WERI-Rb-1 (cell line): ENCODE measurements around the gene AGAP1.

ENCODE experiments used
- DNase-seq: peaks from one replicate; pipeline ENCODE4 v3.0.0-alpha.2; 2020
- H3K27ac ChIP-seq: fragments of 250-450 bp; sonication (Bioruptor Pico); 2 replicates; pipeline ENCODE4 v1.5.1; 2020; ENCODE audit warnings: mild to moderate bottlenecking, moderate library complexity
- H3K27me3 ChIP-seq: fragments of 250-450 bp; sonication (Bioruptor Pico); 2 replicates; pipeline ENCODE4 v1.5.1; 2021; ENCODE audit warnings: mild to moderate bottlenecking, low read depth, moderate library complexity; ENCODE audit not compliant: insufficient read depth, severe bottlenecking
- H3K36me3 ChIP-seq: fragments of 250-450 bp; sonication (Bioruptor Pico); 2 replicates; pipeline ENCODE4 v1.5.1; 2020; ENCODE audit warnings: mild to moderate bottlenecking, moderate library complexity
- H3K4me3 ChIP-seq: 2 replicates; pipeline ENCODE4 v1.5.1; 2011; ENCODE audit warnings: low read depth, mild to moderate bottlenecking, control low read depth, low read length
- H3K9me3 ChIP-seq: fragments of 250-450 bp; sonication (Bioruptor Pico); 2 replicates; pipeline ENCODE4 v1.5.1; 2021; ENCODE audit warnings: mild to moderate bottlenecking, moderate library complexity; ENCODE audit not compliant: severe bottlenecking
- CTCF ChIP-seq: IDR thresholded peaks from 2 replicates; pipeline ENCODE4 v1.5.1; 2011; ENCODE audit warnings: low read depth, mild to moderate bottlenecking, control low read depth, inconsistent platforms, low read length

AGAP1 gene

DNA sequence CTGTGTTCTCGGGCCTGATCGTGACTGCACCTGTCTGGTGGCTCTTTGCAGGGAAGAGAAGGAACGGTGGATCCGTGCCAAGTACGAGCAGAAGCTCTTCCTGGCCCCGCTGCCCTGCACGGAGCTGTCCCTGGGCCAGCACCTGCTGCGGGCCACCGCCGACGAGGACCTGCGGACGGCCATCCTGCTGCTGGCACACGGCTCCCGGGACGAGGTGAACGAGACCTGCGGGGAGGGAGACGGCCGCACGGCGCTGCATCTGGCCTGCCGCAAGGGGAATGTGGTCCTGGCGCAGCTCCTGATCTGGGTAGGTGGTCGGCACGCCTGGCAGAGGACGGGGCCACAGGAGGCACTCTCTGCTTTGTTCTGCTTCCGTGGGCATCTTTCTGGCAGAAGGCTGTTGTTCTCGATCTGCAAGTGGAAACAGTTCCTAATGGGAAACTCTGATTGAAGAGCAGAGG, 626.3 kb downstream of the AGAP1 start:
- H3K27ac ChIP-seq: no peak overlapping the region
- peaks cover 19% of the 10 kb centered on the region for H3K36me3 ChIP-seq
- TF ChIP-seq CTCF: no peak
- DNase-seq: no peak
- H3K27me3 ChIP-seq: no peaks in the 10 kb centered on the region
- no peaks in the 10 kb centered on the region for H3K9me3 ChIP-seq
- no peak overlapping the region for H3K4me3 ChIP-seq

GRCh38 chr2:236120829-236121228, 627.0 kb downstream of the AGAP1 start:
- Histone ChIP-seq H3K4me3 (no peak overlapping the region), H3K27ac (no peak overlapping the region), H3K36me3 (peaks cover 25% of the 10 kb centered on the region), H3K27me3 (no peaks in the 10 kb centered on the region), H3K9me3 (no peaks in the 10 kb centered on the region)
- TF ChIP-seq CTCF: no peak
- DNase-seq: no peak

- DNase-seq: no peak
- no peaks in the 10 kb centered on the region for H3K9me3 ChIP-seq
- H3K4me3 ChIP-seq: no peak overlapping the region
- no peaks in the 10 kb centered on the region for H3K27me3 ChIP-seq
- peaks cover 32% of the 10 kb centered on the region for H3K36me3 ChIP-seq
- TF ChIP-seq CTCF: no peak
- no peak overlapping the region for H3K27ac ChIP-seq
Observed at GRCh38 chr2:236121546-236121945, 627.7 kb downstream of the AGAP1 start.

DNA sequence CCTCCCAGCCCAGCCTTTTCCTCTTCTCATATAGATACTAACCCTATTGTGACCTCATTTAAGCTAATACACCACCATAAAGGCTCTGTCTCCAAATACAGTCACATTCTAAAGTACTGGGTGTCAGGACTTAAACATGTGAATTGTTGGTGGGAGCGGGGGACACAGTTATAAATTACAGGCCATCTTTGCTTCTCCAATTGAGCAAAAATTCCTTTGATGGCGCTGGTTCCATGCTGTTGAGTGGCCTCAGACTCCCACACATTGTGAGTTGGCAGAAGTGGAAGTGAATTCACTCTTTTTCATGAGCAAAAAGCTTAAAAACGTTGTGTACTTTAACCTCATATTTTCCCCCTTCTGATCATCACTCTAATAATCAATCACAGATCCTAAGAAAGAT, 628.4 kb downstream of the AGAP1 start:
- Histone ChIP-seq H3K27ac (no peak overlapping the region), H3K9me3 (no peaks in the 10 kb centered on the region), H3K27me3 (no peaks in the 10 kb centered on the region), H3K4me3 (no peak overlapping the region), H3K36me3 (peaks cover 37% of the 10 kb centered on the region)
- TF ChIP-seq CTCF: no peak
- no peak for DNase-seq

GRCh38 chr2:236123716-236124115, 629.9 kb downstream of the AGAP1 start:
- Histone ChIP-seq H3K36me3 (peaks cover 40% of the 10 kb centered on the region), H3K27ac (no peak overlapping the region), H3K9me3 (no peaks in the 10 kb centered on the region), H3K4me3 (no peak overlapping the region), H3K27me3 (no peaks in the 10 kb centered on the region)
- no peak for DNase-seq
- TF ChIP-seq CTCF: no peak

DNA sequence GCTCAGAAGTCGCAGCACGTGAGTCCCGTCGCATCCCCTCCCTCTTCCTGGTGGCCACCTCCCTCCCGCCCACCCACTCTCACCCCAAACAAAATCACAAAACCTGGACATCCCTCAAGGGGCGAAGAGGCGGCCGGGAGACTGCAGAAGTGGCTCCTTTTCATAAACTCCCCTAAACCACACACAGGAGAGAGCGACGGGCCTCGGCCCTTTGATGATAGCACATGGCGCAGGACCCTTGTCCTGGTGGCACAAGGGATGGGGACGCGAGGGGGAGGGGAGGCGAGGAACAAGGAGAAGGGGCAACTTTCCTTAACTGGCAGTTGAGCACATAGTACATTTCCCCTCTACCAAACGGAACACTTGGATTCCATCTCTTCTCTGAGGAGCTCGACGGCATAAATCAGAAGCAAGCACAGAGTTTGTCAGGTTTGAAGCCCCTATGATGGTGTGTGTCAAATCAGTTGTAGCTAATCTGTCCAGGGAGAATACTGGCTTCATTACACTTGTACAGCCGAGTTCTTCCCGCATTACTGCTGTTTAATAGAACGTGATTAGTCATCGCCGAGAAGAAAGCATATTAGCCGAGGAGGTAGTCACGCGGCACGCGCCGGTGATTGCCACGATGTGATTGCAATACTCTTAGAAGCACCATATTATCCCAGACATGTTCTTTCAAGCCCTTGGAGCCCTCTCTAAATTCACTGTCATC, 630.5 kb downstream of the AGAP1 start:
- no peaks in the 10 kb centered on the region for H3K27me3 ChIP-seq
- H3K9me3 ChIP-seq: no peaks in the 10 kb centered on the region
- H3K4me3 ChIP-seq: no peak overlapping the region
- no peak overlapping the region for H3K27ac ChIP-seq
- TF ChIP-seq CTCF: no peak
- no peak for DNase-seq
- peaks cover 40% of the 10 kb centered on the region for H3K36me3 ChIP-seq
